SK-N-SH treated with all-trans-retinoic acid at 6 μM for 48 hours (cell line): ENCODE measurements around the gene SDK1.

ENCODE experiments used
- PATZ1 ChIP-seq: fragments of 250-450 bp; sonication (Bioruptor Pico); IDR thresholded peaks from 2 replicates; pipeline ENCODE4 v1.8.0; 2020; ENCODE audit warnings: mild to moderate bottlenecking, moderate library complexity, borderline replicate concordance
- PPARA ChIP-seq: fragments of 250-450 bp; sonication (Bioruptor Pico); IDR thresholded peaks from 2 replicates; pipeline ENCODE4 v1.5.0; 2020; ENCODE audit warnings: mild to moderate bottlenecking, borderline replicate concordance
- ZFP30 ChIP-seq: fragments of 450-650 bp; formaldehyde crosslinking; IDR thresholded peaks from 2 replicates; pipeline ENCODE4 v1.5.0; 2022; ENCODE audit warnings: mild to moderate bottlenecking, moderate library complexity

GRCh38 chr7:3909128-3909527 lies 608.1 kb downstream of the SDK1 start:
- TF ChIP-seq PATZ1 (CRISPR knock-in tag) (no peak), PPARA (CRISPR knock-in tag) (no peak), ZFP30 (CRISPR knock-in tag) (no peak)
